ENCODE data around the gene EDEM2.
"Not testable (repeated sequence)": the region's sequence is repeated elsewhere in the genome, so short reads cannot be mapped to it uniquely, and the experiment has no call there.

Gene EDEM2

GRCh38 chr20:35117196-35117595, 29.9 kb downstream of the EDEM2 start:
- Histone ChIP-seq H3K4me3 (replicated peaks; ENCODE audit: low read depth, low read length) (no peak overlapping the region), H3K27me3 (replicated peaks; ENCODE audit: control insufficient read depth, insufficient read depth, low read length) (no peaks in the 10 kb centered on the region), H3K36me3 (ENCODE audit: control insufficient read depth, insufficient read depth, low read length) (peaks cover 18% of the 10 kb centered on the region)
- DNase-seq (ENCODE audit: extremely low read depth, insufficient read length), result no peak
- TF ChIP-seq CTCF (IDR thresholded peaks at IDR 0.05; ENCODE audit: insufficient read depth, low read length, poor library complexity, severe bottlenecking), result no peak

GRCh38 chr20:35116258-35116657, 30.9 kb downstream of the EDEM2 start:
- TF ChIP-seq CTCF (IDR thresholded peaks at IDR 0.05; ENCODE audit: insufficient read depth, low read length, poor library complexity, severe bottlenecking), result no peak
- Histone ChIP-seq H3K4me3 (replicated peaks; ENCODE audit: low read depth, low read length) (no peak overlapping the region), H3K36me3 (ENCODE audit: control insufficient read depth, insufficient read depth, low read length) (peaks cover 10% of the 10 kb centered on the region), H3K27me3 (replicated peaks; ENCODE audit: control insufficient read depth, insufficient read depth, low read length) (no peaks in the 10 kb centered on the region)
- DNase-seq (ENCODE audit: extremely low read depth, insufficient read length), result no peak

GRCh38 chr20:35115606-35116005, 31.5 kb downstream of the EDEM2 start:
- Histone ChIP-seq H3K4me3 (replicated peaks; ENCODE audit: low read depth, low read length) (no peak overlapping the region), H3K27me3 (replicated peaks; ENCODE audit: control insufficient read depth, insufficient read depth, low read length) (no peaks in the 10 kb centered on the region), H3K36me3 (ENCODE audit: control insufficient read depth, insufficient read depth, low read length) (peaks cover 8% of the 10 kb centered on the region)
- no peak for DNase-seq (ENCODE audit: extremely low read depth, insufficient read length)
- no peak for TF ChIP-seq CTCF (IDR thresholded peaks at IDR 0.05; ENCODE audit: insufficient read depth, low read length, poor library complexity, severe bottlenecking)

DNA sequence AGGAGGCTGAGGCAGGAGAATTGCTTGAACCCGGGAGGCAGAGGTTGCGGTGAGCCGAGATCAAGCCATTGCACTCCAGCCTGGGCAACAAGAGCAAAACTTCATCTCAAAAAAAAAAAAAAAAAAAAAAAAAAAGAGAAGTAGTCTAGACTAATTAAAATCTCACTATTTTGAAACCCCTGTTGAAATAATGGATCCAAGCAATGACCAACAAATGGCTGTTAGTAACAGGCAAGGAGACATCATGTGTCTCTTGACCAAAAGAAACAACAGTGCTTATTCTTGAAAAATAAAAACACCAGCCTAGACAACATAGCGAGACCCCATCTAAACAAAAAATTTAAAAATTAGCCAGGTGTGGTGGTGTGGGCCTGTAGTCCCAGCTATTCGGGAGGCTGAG, 34.9 kb downstream of the EDEM2 start:
- not testable (repeated sequence) for H3K4me3 ChIP-seq (replicated peaks; ENCODE audit: low read depth, low read length); DNase-seq (ENCODE audit: extremely low read depth, insufficient read length); H3K27me3 ChIP-seq (replicated peaks; ENCODE audit: control insufficient read depth, insufficient read depth, low read length); H3K36me3 ChIP-seq (ENCODE audit: control insufficient read depth, insufficient read depth, low read length)

DNA sequence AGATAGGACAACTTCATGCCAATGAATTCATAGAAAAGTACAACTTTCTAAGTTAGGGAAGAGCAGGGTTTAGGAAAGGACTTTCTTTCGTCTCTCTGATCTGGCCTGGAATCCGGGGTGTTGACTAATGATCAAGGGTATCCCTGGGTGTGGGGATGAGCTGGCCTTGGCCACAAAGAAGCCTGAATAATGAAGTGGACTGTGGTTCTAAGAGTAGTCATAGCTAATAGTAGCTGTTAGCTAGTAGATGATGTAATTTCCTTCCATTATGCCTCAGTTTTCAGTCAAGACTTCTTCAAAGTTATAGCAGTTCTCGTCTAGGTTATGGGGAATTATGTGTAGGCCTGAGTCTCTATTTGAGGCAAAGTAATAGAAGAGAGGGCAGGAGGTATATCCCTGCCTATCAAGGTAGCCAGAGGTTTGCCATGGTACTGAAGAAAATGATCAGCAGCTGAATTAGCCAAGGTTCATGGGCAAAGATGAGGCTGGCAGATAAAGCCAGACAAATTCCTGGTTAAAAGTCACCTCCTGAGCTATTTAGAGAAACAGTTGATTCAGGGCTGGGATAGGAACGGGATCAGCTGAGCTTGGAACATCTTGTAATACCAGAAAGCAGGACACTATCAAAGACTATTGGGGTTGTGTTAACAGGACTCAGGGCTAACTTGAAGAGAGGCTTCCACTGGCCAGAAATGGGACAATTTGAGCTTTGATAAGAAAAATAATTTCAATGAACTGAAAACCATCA, 35.8 kb downstream of the EDEM2 start:
- H3K27me3 ChIP-seq (replicated peaks; ENCODE audit: control insufficient read depth, insufficient read depth, low read length), result no peaks in the 10 kb centered on the region
- no peak for DNase-seq (ENCODE audit: extremely low read depth, insufficient read length)
- no peak for TF ChIP-seq CTCF (IDR thresholded peaks at IDR 0.05; ENCODE audit: insufficient read depth, low read length, poor library complexity, severe bottlenecking)
- no peak overlapping the region for H3K4me3 ChIP-seq (replicated peaks; ENCODE audit: low read depth, low read length)
- peaks cover 5% of the 10 kb centered on the region for H3K36me3 ChIP-seq (ENCODE audit: control insufficient read depth, insufficient read depth, low read length)

DNA sequence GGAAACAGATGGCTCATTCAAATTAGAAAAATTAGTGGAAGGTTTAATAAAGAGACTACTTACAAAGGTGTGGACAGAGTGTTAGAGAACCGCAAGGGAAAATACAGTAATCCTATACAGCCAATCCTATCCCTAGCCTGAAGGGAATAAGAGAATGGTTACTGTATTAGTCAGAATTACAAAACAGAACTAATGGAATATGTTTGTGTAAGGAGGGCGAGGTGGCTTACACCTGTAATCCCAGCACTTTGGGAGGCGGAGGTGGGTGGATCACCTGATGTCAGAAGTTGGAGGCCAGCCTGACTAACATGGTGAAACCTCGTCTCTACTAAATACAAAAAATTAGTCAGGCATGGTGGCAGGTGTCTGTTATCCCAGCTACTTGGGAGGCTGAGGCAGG, 38.2 kb downstream of the EDEM2 start:
- H3K36me3 ChIP-seq (ENCODE audit: control insufficient read depth, insufficient read depth, low read length), result no peaks in the 10 kb centered on the region

More for the DNA sequence above, 38.2 kb downstream of the EDEM2 start:
- H3K27me3 ChIP-seq (replicated peaks; ENCODE audit: control insufficient read depth, insufficient read depth, low read length), result no peaks in the 10 kb centered on the region
- no peak overlapping the region for H3K4me3 ChIP-seq (replicated peaks; ENCODE audit: low read depth, low read length)
- no peak for DNase-seq (ENCODE audit: extremely low read depth, insufficient read length)
- TF ChIP-seq CTCF (IDR thresholded peaks at IDR 0.05; ENCODE audit: insufficient read depth, low read length, poor library complexity, severe bottlenecking), result no peak

Data from GM06990 (cell line).